Measurements from ENCODE around the gene SLC25A30. TPM values are rescaled to one million over a fixed set of nuclear protein-coding genes. Genes with fewer than 3 reads are reported as not detected.

SLC25A30 gene
- total and polyA plus RNA-seq, 9 of the 15 experiments (the other 6 are each of a cell fraction or from before 2014, with no cell fraction given), result 1.1 to 11.1 (median 5.6) TPM

DNA sequence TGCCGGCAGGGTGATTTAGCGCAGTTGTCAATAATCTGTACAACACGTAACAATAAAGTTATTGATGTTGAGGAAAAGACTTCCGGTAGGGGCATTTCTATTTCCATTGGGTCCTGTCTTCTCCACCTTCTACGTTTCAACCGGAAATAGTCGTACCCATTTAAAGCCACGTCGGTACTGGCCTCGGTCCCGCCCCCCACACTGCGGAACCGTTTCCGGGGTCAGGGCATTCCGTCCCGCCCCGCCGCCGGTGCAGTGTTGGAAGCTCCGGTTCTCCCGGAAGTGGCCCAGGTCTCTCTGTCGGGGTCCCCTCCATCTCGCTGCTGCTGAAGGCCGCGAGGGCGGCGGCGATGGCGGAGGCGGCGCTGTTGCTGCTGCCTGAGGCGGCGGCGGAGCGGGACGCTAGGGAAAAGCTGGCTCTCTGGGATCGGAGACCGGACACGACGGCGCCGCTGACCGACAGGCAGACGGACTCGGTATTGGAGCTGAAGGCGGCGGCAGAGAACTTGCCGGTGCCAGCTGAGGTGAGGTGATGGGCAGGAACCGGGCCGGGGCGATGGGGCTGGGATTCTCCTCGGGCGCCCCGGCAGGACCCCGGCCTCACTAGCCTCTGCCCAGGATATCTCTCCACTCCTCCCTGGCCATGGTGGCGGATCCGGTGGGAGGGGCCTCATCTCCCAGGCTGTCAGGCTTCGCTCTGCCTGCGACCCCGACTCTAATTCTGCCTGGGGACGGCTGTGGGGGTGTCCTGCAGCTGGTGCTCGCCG lies 46.7 kb upstream of the SLC25A30 start, which contains the start of gene COG3 (continued):
- TF ChIP-seq SRF (CRISPR knock-in tag; IDR thresholded peaks at IDR 0.05), result peak in 1 of 2 experiments; percentile 83; a peak in 2 of 4 replicates
- TF ChIP-seq BRCA1 (IDR thresholded peaks at IDR 0.05), result no peak
- TF ChIP-seq BRCA1 (CRISPR knock-in tag; IDR thresholded peaks at IDR 0.05), result no peak
- TF ChIP-seq NFRKB (IDR thresholded peaks at IDR 0.05; ENCODE audit: low read depth), result no peak
- no peak for TF ChIP-seq ZNF696 (CRISPR knock-in tag; conservative IDR thresholded peaks at IDR 0.05)
- peak; percentile 67; the same call in 1 of the 2 replicates for TF ChIP-seq BRD4 (IDR thresholded peaks at IDR 0.05)
- TF ChIP-seq BCL6 (CRISPR knock-in tag; IDR thresholded peaks at IDR 0.05), result no peak
- TF ChIP-seq, protein P1, sequence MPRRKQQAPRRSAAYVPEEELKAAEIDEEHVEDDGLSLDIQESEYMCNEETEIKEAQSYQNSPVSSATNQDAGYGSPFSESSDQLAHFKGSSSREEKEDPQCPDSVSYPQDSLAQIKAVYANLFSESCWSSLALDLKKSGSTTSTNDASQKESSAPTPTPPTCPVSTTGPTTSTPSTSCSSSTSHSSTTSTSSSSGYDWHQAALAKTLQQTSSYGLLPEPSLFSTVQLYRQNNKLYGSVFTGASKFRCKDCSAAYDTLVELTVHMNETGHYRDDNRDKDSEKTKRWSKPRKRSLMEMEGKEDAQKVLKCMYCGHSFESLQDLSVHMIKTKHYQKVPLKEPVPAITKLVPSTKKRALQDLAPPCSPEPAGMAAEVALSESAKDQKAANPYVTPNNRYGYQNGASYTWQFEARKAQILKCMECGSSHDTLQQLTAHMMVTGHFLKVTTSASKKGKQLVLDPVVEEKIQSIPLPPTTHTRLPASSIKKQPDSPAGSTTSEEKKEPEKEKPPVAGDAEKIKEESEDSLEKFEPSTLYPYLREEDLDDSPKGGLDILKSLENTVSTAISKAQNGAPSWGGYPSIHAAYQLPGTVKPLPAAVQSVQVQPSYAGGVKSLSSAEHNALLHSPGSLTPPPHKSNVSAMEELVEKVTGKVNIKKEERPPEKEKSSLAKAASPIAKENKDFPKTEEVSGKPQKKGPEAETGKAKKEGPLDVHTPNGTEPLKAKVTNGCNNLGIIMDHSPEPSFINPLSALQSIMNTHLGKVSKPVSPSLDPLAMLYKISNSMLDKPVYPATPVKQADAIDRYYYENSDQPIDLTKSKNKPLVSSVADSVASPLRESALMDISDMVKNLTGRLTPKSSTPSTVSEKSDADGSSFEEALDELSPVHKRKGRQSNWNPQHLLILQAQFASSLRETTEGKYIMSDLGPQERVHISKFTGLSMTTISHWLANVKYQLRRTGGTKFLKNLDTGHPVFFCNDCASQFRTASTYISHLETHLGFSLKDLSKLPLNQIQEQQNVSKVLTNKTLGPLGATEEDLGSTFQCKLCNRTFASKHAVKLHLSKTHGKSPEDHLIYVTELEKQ (CRISPR knock-in tag; IDR thresholded peaks at IDR 0.05), result no peak
- TF ChIP-seq PATZ1 (CRISPR knock-in tag; IDR thresholded peaks at IDR 0.05; ENCODE audit: borderline replicate concordance), result no peak
- TF ChIP-seq SMAD2 (IDR thresholded peaks at IDR 0.05; ENCODE audit: low read depth, low read length), result no peak
- TF ChIP-seq, protein P2, sequence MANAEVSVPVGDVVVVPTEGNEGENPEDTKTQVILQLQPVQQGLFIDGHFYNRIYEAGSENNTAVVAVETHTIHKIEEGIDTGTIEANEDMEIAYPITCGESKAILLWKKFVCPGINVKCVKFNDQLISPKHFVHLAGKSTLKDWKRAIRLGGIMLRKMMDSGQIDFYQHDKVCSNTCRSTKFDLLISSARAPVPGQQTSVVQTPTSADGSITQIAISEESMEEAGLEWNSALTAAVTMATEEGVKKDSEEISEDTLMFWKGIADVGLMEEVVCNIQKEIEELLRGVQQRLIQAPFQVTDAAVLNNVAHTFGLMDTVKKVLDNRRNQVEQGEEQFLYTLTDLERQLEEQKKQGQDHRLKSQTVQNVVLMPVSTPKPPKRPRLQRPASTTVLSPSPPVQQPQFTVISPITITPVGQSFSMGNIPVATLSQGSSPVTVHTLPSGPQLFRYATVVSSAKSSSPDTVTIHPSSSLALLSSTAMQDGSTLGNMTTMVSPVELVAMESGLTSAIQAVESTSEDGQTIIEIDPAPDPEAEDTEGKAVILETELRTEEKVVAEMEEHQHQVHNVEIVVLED (CRISPR knock-in tag; IDR thresholded peaks at IDR 0.05), result peak; percentile 32
- 0 out of 2 replicates have a peak, but pooled peaks have one; percentile 21 for TF ChIP-seq SMAD4 (CRISPR knock-in tag; conservative IDR thresholded peaks at IDR 0.05)
- TF ChIP-seq ZNF140 (CRISPR knock-in tag; IDR thresholded peaks at IDR 0.05), result no peak
- no peak for TF ChIP-seq ZNF41 (CRISPR knock-in tag; conservative IDR thresholded peaks at IDR 0.05)
- TF ChIP-seq ZNF583 (CRISPR knock-in tag; IDR thresholded peaks at IDR 0.05), result no peak

All from K562 (cell line).